HCT116 (cell line): ENCODE data around the gene DPP6. TPM values are rescaled to one million over a fixed set of nuclear protein-coding genes. Genes with fewer than 3 reads are reported as not detected.

Experiments
- ATAC-seq: fragments of 200-7000 bp; cut with Tn5 transposase; 2 replicates; pipeline ENCODE4 v1.9.1; 2020; ENCODE audit warnings: mild to moderate bottlenecking, moderate library complexity
- BruUV-seq: library from RNA; stranded (reverse); fragments of 400-500 nt; replicated peaks from 2 replicates; lab custom pipeline; 2021; lab: Mats Ljungman, UMichigan
- CTCF ChIA-PET: fragments of 300-600 bp; sonication (Branson Sonifier 250); formaldehyde crosslinking; loops from one replicate; lab custom pipeline; 2021; ENCODE audit warnings: antibody characterized with exemption; lab: Charles Lee
- POLR2A ChIA-PET: fragments of 300-600, 350-600 bp; sonication (Branson Sonifier 250); formaldehyde crosslinking; loops from one replicate; lab custom pipeline; 2021; ENCODE audit warnings: antibody characterized with exemption; lab: Charles Lee
- RAD21 ChIA-PET, 2 experiments: fragments of 300-600 bp; sonication (Branson Sonifier 250); formaldehyde crosslinking; loops; one replicate each; lab custom pipeline; 2023; ENCODE audit warnings: low total read pairs in 2 of 2; ENCODE audit not compliant: uncharacterized antibody in 2 of 2, unreplicated experiment in 2 of 2, low non-redundant PET in 1 of 2; lab: Charles Lee
- DNase-seq: peaks from one replicate; pipeline ENCODE4 v3.0.0-alpha.2; 2010; ENCODE audit warnings: low read depth, low spot score
- H2AFZ ChIP-seq: fragments of 200-600 bp; shearing (Covaris generic), sonication (generic); 2 replicates; pipeline ENCODE4 v1.6.1; 2017; ENCODE audit warnings: low read depth, mixed run types, mixed read lengths, antibody characterized with exemption, low read length; ENCODE audit not compliant: poor library complexity, severe bottlenecking
- H3K27ac ChIP-seq: 2 replicates; pipeline ENCODE4 v1.5.1; 2012; ENCODE audit warnings: low read depth, low read length
- H3K27me3 ChIP-seq: fragments of 200-600 bp; sonication (generic); 2 replicates; pipeline ENCODE4 v1.6.1; 2016; ENCODE audit warnings: mixed run types, low read length, mixed read lengths; ENCODE audit not compliant: insufficient read depth
- H3K36me3 ChIP-seq, 2 experiments: fragments of 200-500 bp in 1 of 2; fragments of 200-600 bp in 1 of 2; sonication (Bioruptor generic) in 1 of 2; sonication (generic) in 1 of 2; 2 replicates each; pipeline versions ENCODE4 v1.5.1 to v1.6.1; 2014 to 2016; ENCODE audit warnings: low read length in 2 of 2, inconsistent platforms in 1 of 2, mixed read lengths in 1 of 2, mixed run types in 1 of 2; ENCODE audit not compliant: insufficient read depth in 2 of 2, control insufficient read depth in 1 of 2
- H3K4me1 ChIP-seq, 2 experiments: fragments of 200-600 bp in 1 of 2; sonication (generic) in 1 of 2; 2 replicates each; pipeline versions ENCODE4 v1.5.1 to v1.6.1; 2012 to 2017; ENCODE audit warnings: low read length in 2 of 2, inconsistent platforms in 1 of 2, mild to moderate bottlenecking in 1 of 2, mixed read lengths in 1 of 2, mixed run types in 1 of 2, moderate library complexity in 1 of 2; ENCODE audit not compliant: insufficient read depth in 2 of 2, control insufficient read depth in 1 of 2
- H3K4me2 ChIP-seq: fragments of 200-600 bp; sonication (generic); 2 replicates; pipeline ENCODE4 v1.6.1; 2017; ENCODE audit warnings: mixed run types, low read length, mixed read lengths
- H3K4me3 ChIP-seq, 2 experiments: fragments of 200-600 bp in 1 of 2; sonication (generic) in 1 of 2; replicated peaks in 1 of 2; 2 replicates each; pipeline ENCODE4 v1.5.1; 2011 to 2016; ENCODE audit warnings: low read length in 2 of 2, control low read depth in 1 of 2, low read depth in 1 of 2, mild to moderate bottlenecking in 1 of 2, mixed read lengths in 1 of 2, mixed run types in 1 of 2
- H3K79me2 ChIP-seq: fragments of 200-600 bp; sonication (generic); 2 replicates; pipeline ENCODE4 v1.6.1; 2017; ENCODE audit warnings: mild to moderate bottlenecking, mixed run types, low read length, moderate library complexity, mixed read lengths; ENCODE audit not compliant: insufficient read depth
- H3K9ac ChIP-seq: fragments of 200-600 bp; sonication (generic); 2 replicates; pipeline ENCODE4 v1.6.1; 2016; ENCODE audit warnings: low read length, mixed read lengths
- H3K9me2 ChIP-seq: fragments of 200-600 bp; sonication (generic), shearing (Covaris generic); 2 replicates; pipeline ENCODE4 v1.6.1; 2017; ENCODE audit warnings: mixed run types, mild to moderate bottlenecking, moderate library complexity; ENCODE audit not compliant: insufficient read depth
- H3K9me3 ChIP-seq, 2 experiments: fragments of 200-500 bp in 1 of 2; fragments of 200-600 bp in 1 of 2; sonication (Bioruptor generic) in 1 of 2; sonication (generic) in 1 of 2; 2 replicates each; pipeline ENCODE4 v1.6.1; 2014 to 2017; ENCODE audit warnings: low read length in 2 of 2, mixed read lengths in 2 of 2, inconsistent platforms in 1 of 2, low read depth in 1 of 2, mild to moderate bottlenecking in 1 of 2, mixed run types in 1 of 2, moderate library complexity in 1 of 2; ENCODE audit not compliant: control insufficient read depth in 1 of 2, insufficient read depth in 1 of 2
- H4K20me1 ChIP-seq: fragments of 200-600 bp; sonication (generic), shearing (Covaris generic); 2 replicates; pipeline ENCODE4 v1.6.1; 2017; ENCODE audit warnings: mixed run types, mild to moderate bottlenecking, moderate library complexity; ENCODE audit not compliant: insufficient read depth
- CBX3 ChIP-seq: IDR thresholded peaks from 2 replicates; pipeline ENCODE4 v1.6.1; 2012; ENCODE audit warnings: low read depth
- EGR1 ChIP-seq: IDR thresholded peaks from 2 replicates; pipeline ENCODE4 v1.6.1; 2012; ENCODE audit warnings: low read depth
- ELF1 ChIP-seq: IDR thresholded peaks from 2 replicates; pipeline ENCODE4 v1.6.1; 2012; ENCODE audit warnings: low read depth, borderline replicate concordance
- EZH2 ChIP-seq: fragments of 200-600 bp; sonication (generic); IDR thresholded peaks from 2 replicates; pipeline ENCODE4 v1.6.1; 2017; ENCODE audit warnings: antibody characterized with exemption, mixed run types
- EZH2phosphoT487 ChIP-seq: fragments of 200-600 bp; IDR thresholded peaks from 2 replicates; pipeline ENCODE4 v1.6.1; 2018; ENCODE audit warnings: antibody characterized with exemption, borderline replicate concordance
- FOSL1 ChIP-seq: IDR thresholded peaks from 2 replicates; pipeline ENCODE4 v1.6.1; 2012; ENCODE audit warnings: low read depth
- JUND ChIP-seq: IDR thresholded peaks from 2 replicates; pipeline ENCODE4 v1.6.1; 2012
- POLR2A ChIP-seq: IDR thresholded peaks from 2 replicates; pipeline ENCODE4 v1.7.0; 2011; ENCODE audit warnings: borderline replicate concordance; ENCODE audit not compliant: insufficient read depth, insufficient read length; ENCODE audit errors: extremely low read depth
- POLR2AphosphoS5 ChIP-seq: IDR thresholded peaks from 2 replicates; pipeline ENCODE4 v1.6.1; 2011; ENCODE audit warnings: mild to moderate bottlenecking, low read depth, low read length, moderate library complexity
- RAD21 ChIP-seq: IDR thresholded peaks from 2 replicates; pipeline ENCODE4 v1.6.1; 2012; ENCODE audit warnings: low read depth, mild to moderate bottlenecking
- SP1 ChIP-seq: IDR thresholded peaks from 2 replicates; pipeline ENCODE4 v1.6.1; 2012; ENCODE audit warnings: low read depth
- SRF ChIP-seq: IDR thresholded peaks from 2 replicates; pipeline ENCODE4 v1.6.1; 2012; ENCODE audit warnings: low read depth
- YY1 ChIP-seq: IDR thresholded peaks from 2 replicates; pipeline ENCODE4 v1.6.1; 2011; ENCODE audit warnings: low read length, low read depth, moderate library complexity, mild to moderate bottlenecking; ENCODE audit not compliant: insufficient replicate concordance; ENCODE audit errors: extremely low read depth
- ZFX ChIP-seq: fragments of 450-650 bp; IDR thresholded peaks from 2 replicates; pipeline ENCODE4 v1.6.1; 2017
- ZNF274 ChIP-seq: fragments of 200-500 bp; sonication (Bioruptor generic); IDR thresholded peaks from 2 replicates; pipeline ENCODE4 v1.6.1; 2014; ENCODE audit warnings: mild to moderate bottlenecking, low read depth, low read length, inconsistent platforms
- intact Hi-C: fragments of 100-400 bp; cut with micrococcal nuclease; formaldehyde crosslinking; loops from 2 replicates; pipeline ENCODE4 v1.10.0; 2022
- total RNA-seq: library from RNA; stranded (reverse); gene quantifications from one replicate; pipeline ENCODE4 v1.2.1, GENCODE V29; 2021; ENCODE audit not compliant: unreplicated experiment
- TF ChIP-seq, protein P1 (sequence below): IDR thresholded peaks from 2 replicates; pipeline ENCODE4 v1.6.1; 2012
- TF ChIP-seq, protein P2 (sequence below): IDR thresholded peaks from 2 replicates; pipeline ENCODE4 v1.6.1; 2011; ENCODE audit warnings: mild to moderate bottlenecking, low read length, moderate library complexity; ENCODE audit not compliant: insufficient replicate concordance; ENCODE audit errors: extremely low read depth
- TF ChIP-seq, protein P3 (sequence below): IDR thresholded peaks from 2 replicates; pipeline ENCODE4 v1.6.1; 2012; ENCODE audit warnings: low read depth

Gene DPP6
- total RNA-seq, 1 experiment from 2014 or later: not detected

DNA sequence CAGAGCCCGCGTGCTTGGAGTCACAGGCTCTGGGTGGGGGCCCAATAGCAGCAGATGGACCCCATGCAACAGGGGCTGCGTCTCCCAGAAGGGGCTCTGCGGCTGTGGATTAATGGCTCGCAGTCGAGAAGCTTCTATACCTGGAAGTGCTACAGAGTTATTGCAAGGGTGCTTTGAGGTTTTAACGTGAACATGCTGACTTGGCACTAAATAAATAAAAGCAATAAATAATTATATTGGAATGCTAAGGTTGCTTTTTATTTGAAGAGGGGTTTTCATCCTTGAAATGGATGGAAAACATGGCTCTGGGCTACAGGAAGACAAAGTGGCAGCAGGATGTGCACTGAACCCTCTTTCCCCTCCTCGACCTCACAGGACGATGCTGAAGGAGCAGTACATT lies 828.3 kb downstream of the DPP6 start:
- no peaks in the 10 kb centered on the region for H4K20me1 ChIP-seq
- no peak overlapping the region for H3K9ac ChIP-seq
- ChIA-PET POLR2A (no interaction called here), RAD21 (no interaction called here)
- BruUV-seq: no TSS peak
- H3K9me3 ChIP-seq: peaks cover 0 to 5% of the 10 kb centered on the region in 2 experiments; a peak in 1 of 4 replicates
- H3K9me2 ChIP-seq: no peaks in the 10 kb centered on the region
- TF ChIP-seq FOSL1 (no peak), POLR2A (no peak)
- TF ChIP-seq, protein P1, sequence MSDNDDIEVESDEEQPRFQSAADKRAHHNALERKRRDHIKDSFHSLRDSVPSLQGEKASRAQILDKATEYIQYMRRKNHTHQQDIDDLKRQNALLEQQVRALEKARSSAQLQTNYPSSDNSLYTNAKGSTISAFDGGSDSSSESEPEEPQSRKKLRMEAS: no peak
- TF ChIP-seq, all 23 proteins: peak for 0
- CTCF ChIA-PET: no interaction called here
- no peaks in the 10 kb centered on the region for H3K4me1 ChIP-seq
- ATAC-seq (no peak), DNase-seq (no peak)
- H3K27me3 ChIP-seq: no peaks in the 10 kb centered on the region
- H3K4me2 ChIP-seq: no peak overlapping the region
- intact Hi-C loops: no loop called here
- H3K79me2 ChIP-seq: no peaks in the 10 kb centered on the region
- no peak overlapping the region for H3K4me3 ChIP-seq
- H2AFZ ChIP-seq: no peak overlapping the region
- no peak overlapping the region for H3K27ac ChIP-seq
- no peaks in the 10 kb centered on the region for H3K36me3 ChIP-seq

DNA sequence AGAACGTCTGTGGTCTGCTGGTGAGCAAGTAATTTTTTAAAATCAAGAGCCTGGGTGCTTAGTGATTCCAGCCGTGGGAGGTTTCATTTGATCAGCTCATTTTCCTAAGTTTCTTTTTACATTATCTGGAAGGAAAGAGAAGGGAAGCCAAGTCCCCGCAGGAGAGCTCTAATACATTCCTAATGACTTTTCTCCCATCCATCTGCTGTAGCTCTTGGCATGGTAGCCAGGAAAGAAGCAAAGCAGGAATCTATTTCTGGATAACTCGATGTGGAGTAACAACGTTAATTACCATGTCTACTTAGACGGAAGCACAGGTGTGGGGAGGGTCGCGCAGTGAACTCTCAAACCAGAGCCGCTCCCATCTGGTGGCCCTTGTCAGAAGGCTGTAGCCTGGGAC lies 828.8 kb downstream of the DPP6 start:
- ATAC-seq (no peak), DNase-seq (no peak)
- Histone ChIP-seq H3K36me3 (no peaks in the 10 kb centered on the region), H4K20me1 (no peaks in the 10 kb centered on the region), H2AFZ (no peak overlapping the region), H3K4me1 (no peaks in the 10 kb centered on the region), H3K4me2 (no peak overlapping the region), H3K9ac (no peak overlapping the region), H3K27ac (no peak overlapping the region), H3K27me3 (no peaks in the 10 kb centered on the region), H3K9me3 (peaks cover 0 to 5% of the 10 kb centered on the region in 2 experiments; a peak in 1 of 4 replicates), H3K9me2 (no peaks in the 10 kb centered on the region), H3K4me3 (no peak overlapping the region), H3K79me2 (no peaks in the 10 kb centered on the region)
- intact Hi-C loops: no loop called here
- CTCF ChIA-PET: no interaction called here
- BruUV-seq: no TSS peak
- RAD21 ChIA-PET: no interaction called here
- POLR2A ChIA-PET: no interaction called here
- TF ChIP-seq SRF: no peak
- no peak for TF ChIP-seq POLR2A
- no peak for TF ChIP-seq SP1
- TF ChIP-seq EZH2: no peak
- TF ChIP-seq, protein P2, sequence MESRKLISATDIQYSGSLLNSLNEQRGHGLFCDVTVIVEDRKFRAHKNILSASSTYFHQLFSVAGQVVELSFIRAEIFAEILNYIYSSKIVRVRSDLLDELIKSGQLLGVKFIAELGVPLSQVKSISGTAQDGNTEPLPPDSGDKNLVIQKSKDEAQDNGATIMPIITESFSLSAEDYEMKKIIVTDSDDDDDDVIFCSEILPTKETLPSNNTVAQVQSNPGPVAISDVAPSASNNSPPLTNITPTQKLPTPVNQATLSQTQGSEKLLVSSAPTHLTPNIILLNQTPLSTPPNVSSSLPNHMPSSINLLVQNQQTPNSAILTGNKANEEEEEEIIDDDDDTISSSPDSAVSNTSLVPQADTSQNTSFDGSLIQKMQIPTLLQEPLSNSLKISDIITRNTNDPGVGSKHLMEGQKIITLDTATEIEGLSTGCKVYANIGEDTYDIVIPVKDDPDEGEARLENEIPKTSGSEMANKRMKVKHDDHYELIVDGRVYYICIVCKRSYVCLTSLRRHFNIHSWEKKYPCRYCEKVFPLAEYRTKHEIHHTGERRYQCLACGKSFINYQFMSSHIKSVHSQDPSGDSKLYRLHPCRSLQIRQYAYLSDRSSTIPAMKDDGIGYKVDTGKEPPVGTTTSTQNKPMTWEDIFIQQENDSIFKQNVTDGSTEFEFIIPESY: no peak
- no peak for TF ChIP-seq ZNF274
- TF ChIP-seq ZFX: no peak
- no peak for TF ChIP-seq CBX3
- no peak for TF ChIP-seq YY1
- TF ChIP-seq POLR2AphosphoS5: no peak
- TF ChIP-seq, protein P3, sequence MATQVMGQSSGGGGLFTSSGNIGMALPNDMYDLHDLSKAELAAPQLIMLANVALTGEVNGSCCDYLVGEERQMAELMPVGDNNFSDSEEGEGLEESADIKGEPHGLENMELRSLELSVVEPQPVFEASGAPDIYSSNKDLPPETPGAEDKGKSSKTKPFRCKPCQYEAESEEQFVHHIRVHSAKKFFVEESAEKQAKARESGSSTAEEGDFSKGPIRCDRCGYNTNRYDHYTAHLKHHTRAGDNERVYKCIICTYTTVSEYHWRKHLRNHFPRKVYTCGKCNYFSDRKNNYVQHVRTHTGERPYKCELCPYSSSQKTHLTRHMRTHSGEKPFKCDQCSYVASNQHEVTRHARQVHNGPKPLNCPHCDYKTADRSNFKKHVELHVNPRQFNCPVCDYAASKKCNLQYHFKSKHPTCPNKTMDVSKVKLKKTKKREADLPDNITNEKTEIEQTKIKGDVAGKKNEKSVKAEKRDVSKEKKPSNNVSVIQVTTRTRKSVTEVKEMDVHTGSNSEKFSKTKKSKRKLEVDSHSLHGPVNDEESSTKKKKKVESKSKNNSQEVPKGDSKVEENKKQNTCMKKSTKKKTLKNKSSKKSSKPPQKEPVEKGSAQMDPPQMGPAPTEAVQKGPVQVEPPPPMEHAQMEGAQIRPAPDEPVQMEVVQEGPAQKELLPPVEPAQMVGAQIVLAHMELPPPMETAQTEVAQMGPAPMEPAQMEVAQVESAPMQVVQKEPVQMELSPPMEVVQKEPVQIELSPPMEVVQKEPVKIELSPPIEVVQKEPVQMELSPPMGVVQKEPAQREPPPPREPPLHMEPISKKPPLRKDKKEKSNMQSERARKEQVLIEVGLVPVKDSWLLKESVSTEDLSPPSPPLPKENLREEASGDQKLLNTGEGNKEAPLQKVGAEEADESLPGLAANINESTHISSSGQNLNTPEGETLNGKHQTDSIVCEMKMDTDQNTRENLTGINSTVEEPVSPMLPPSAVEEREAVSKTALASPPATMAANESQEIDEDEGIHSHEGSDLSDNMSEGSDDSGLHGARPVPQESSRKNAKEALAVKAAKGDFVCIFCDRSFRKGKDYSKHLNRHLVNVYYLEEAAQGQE: no peak
- TF ChIP-seq EGR1: no peak
- TF ChIP-seq JUND: no peak
- TF ChIP-seq EZH2phosphoT487: no peak
- no peak for TF ChIP-seq ELF1
- no peak for TF ChIP-seq RAD21
